AG09309 (cell line): ENCODE measurements around the gene GPBP1.
"Not testable (repeated sequence)": the region's sequence is repeated elsewhere in the genome, so short reads cannot be mapped to it uniquely, and the experiment has no call there.

ENCODE experiments used
- DNase-seq: peaks from one replicate; pipeline ENCODE4 v3.0.0-alpha.2; 2010; ENCODE audit warnings: low read depth
- H3K4me3 ChIP-seq: 2 replicates; pipeline ENCODE4 v1.5.1; 2011; ENCODE audit warnings: mild to moderate bottlenecking, low read depth, low read length, moderate library complexity; ENCODE audit not compliant: control insufficient read depth
- CTCF ChIP-seq: IDR thresholded peaks from 2 replicates; pipeline ENCODE4 v1.5.1; 2011; ENCODE audit warnings: mild to moderate bottlenecking, low read depth, low read length, inconsistent platforms; ENCODE audit not compliant: insufficient read depth, control insufficient read depth; ENCODE audit errors: missing control alignments

The GPBP1 gene

GRCh38 chr5:57303985-57304384 is 130.1 kb downstream of the GPBP1 start:
- no peak overlapping the region for H3K4me3 ChIP-seq
- TF ChIP-seq CTCF: no peak
- DNase-seq: no peak

- no peak for TF ChIP-seq CTCF
- H3K4me3 ChIP-seq: no peak overlapping the region
- DNase-seq: no peak
Measured at GRCh38 chr5:57304931-57305330, 131.1 kb downstream of the GPBP1 start.

GRCh38 chr5:57306359-57306758 is 132.5 kb downstream of the GPBP1 start:
- TF ChIP-seq CTCF: no peak
- no peak overlapping the region for H3K4me3 ChIP-seq
- no peak for DNase-seq

- no peak overlapping the region for H3K4me3 ChIP-seq
- DNase-seq: no peak
- no peak for TF ChIP-seq CTCF
Measured at GRCh38 chr5:57307516-57307915, 133.7 kb downstream of the GPBP1 start.

GRCh38 chr5:57309022-57309421 is 135.2 kb downstream of the GPBP1 start:
- H3K4me3 ChIP-seq, DNase-seq: not testable (repeated sequence)

GRCh38 chr5:57311251-57311650 is 137.4 kb downstream of the GPBP1 start:
- TF ChIP-seq CTCF: no peak
- H3K4me3 ChIP-seq: no peak overlapping the region
- DNase-seq: no peak

GRCh38 chr5:57311921-57312735 is 138.3 kb downstream of the GPBP1 start:
- TF ChIP-seq CTCF: no peak
- DNase-seq: no peak
- H3K4me3 ChIP-seq: no peak overlapping the region
